GM21526 (cell line): ENCODE data around the gene GZMH.
"Not testable (repeated sequence)": the region's sequence is repeated elsewhere in the genome, so short reads cannot be mapped to it uniquely, and the experiment has no call there.

Experiments used
- ATAC-seq: cut with Tn5 transposase; IDR thresholded peaks from one replicate; pipeline ENCODE4 v1.9.1; 2021; ENCODE audit warnings: moderate library complexity; ENCODE audit not compliant: unreplicated experiment, low FRiP score

Gene GZMH

GRCh38 chr14:24597403-24597802 lies 12.1 kb downstream of the GZMH start:
- ATAC-seq, result no peak

DNA sequence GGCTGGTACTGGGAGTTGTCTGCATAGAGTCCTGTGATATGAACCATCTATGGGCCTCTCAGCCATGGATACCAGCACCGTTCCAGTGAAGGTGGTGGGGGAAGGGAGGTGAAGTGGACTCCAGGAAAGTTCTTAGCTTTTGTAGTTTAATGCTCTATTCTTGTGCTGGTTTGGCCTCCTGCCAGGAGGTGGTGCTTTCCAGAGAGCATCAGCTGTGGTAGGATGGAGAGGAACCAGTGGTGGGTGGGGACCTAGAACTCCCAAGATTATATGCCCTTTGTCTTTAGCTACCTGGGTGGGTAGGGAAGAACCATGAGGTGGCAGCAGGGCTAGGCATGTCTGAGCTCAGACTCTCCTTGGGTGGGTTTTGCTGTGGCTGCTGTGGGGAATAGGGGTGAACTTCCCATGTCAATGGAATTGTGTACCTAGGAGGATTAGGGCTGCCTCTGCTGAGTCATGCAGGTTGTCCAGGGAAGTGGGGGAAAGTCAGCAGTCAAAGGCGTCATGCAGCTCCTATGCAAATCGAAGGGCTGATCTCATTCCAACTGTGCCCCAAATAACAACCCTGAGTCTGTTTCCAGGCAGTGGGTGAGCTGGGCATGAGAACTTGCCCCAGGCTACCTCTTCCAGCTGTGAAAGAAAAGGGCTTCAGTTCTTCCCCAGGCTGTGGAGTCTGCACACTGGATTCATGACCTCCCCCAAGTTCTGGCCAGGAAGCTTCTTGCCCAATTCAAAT lies 14.2 kb downstream of the GZMH start:
- ATAC-seq, result no peak

GRCh38 chr14:24591004-24591403 lies 18.5 kb downstream of the GZMH start:
- not testable (repeated sequence) for ATAC-seq

DNA sequence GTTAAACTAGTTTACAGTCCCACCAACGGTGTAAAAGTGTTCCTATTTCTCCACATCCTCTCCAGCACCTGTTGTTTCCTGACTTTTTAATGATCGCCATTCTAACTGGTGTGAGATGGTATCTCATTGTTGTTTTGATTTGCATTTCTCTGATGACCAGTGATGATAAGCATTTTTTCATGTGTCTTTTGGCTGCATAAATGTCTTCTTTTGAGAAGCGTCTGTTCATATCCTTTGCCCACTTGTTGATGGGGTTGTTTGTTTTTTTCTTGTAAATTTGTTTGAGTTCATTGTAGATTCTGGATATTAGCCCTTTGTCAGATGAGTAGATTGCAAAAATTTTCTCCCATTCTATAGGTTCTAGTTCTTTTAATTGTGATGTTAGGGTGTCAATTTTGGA lies 25.1 kb downstream of the GZMH start:
- not testable (repeated sequence) for ATAC-seq

- no peak for ATAC-seq
Observed at GRCh38 chr14:24578558-24578957, 30.9 kb downstream of the GZMH start.

- ATAC-seq, result no peak
Observed at GRCh38 chr14:24576771-24577170, 32.7 kb downstream of the GZMH start.

DNA sequence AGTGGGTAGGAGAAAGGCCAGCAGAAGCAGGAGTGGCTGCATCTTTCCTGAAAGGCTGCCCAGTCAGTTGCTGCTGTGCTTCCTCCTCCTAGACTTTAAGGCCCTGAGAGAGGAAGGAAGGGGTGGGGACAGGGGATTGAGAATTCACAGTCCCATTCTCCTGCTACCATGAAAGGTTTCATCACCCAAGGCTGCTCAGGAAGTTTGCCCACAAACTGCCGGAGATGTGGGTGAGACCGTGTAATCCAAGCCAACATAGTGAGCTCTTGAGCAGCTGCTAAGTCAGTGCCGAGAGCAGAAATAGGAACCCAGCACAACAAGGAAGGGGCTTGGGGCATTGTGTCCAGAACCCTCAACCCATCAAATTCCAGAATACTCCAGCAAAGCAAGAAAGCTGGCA lies 33.3 kb downstream of the GZMH start, which contains the start of gene CTSG:
TSS of gene CTSG (minus strand) at position 69 of the 400 bp plus-strand sequence. CDS start at position 42, 27 bp downstream.
- no peak for ATAC-seq

DNA sequence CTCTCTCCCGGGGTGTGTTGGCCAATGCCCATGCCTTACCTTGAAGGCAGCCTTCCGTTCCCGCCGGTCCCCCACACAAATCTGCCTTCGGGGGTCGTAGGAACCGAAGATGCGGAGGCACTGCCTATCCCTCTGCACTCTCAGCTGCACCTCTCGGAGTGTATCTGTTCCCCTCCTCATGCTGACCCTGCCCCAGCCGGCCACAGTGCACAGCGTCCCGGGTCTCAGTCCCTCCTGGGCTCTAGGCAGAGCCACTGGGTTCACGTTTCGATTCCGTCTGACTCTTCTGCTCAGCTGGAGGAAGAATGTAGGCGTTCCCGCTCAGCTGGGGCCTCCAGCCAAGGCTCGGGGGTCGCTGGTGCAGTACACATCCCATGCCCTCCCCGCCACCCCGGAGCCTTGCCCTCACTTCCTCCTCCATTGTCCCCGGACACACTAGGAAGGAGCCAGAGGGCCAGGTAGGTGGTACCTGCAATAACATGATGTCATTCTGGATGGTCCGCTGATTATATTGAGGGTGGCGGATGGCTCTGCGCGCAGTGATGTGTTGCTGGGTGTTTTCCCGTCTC lies 35.2 kb downstream of the GZMH start:
- no peak for ATAC-seq

DNA sequence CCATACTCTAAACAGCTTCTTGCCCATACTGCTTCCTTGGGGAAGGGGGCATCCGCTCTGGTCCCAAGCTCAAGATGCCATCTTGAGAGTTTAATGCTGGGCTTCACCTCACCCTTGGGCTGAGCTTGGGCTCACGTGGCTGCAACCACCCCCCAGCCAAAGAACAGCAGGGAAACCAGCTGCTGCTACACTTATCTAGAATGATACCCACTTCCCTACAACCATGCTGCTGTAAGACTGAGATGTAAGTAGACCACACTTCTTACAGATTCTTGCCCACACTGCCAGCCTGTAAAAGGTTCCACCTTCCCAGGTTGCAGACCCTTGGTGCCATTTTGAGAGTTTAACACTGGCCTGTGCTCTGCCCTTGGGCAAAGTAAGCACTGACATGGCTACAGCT lies 43.2 kb downstream of the GZMH start:
- ATAC-seq, result no peak

GRCh38 chr14:24565766-24566165 lies 43.7 kb downstream of the GZMH start:
- no peak for ATAC-seq

- no peak for ATAC-seq
Observed at GRCh38 chr14:24563505-24563904, 46.0 kb downstream of the GZMH start.

DNA sequence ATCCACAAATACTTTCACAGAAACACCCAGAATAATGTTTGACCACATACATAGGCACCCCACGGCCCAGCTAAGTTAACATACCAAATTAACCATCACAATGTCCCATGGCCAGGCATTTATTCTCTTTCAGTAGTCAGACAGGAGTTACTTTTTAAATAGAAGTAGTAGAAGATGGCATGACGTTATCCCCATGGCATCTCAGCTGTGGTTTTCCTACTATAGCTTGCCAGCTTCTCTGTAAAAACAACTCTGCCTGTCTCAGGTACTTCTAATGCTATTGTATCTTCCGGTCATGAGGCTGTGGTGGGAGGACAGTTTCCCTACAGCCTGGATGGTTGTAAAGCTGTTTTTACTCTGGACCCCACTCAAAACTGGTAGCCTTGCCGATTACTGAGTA lies 52.7 kb downstream of the GZMH start:
- ATAC-seq, result no peak
